Measurements from ENCODE around the gene MMP15. TPM values are rescaled to one million over a fixed set of nuclear protein-coding genes. Genes with fewer than 3 reads are reported as not detected.

MMP15 gene
- total and polyA plus RNA-seq, 11 donors: 22.1 to 84.7 (median 60.8) TPM

GRCh38 chr16:58037365-58038057 is 12.0 kb downstream of the MMP15 start:
- no peak overlapping the region for H3K4me3 ChIP-seq
- H3K27ac ChIP-seq: no peak overlapping the region
- peaks cover 10 to 49% (median 41%) of the 10 kb centered on the region in 12 donors for H3K4me1 ChIP-seq
- WGBS, 4 donors: 78 to 90% (median 82%) methylated on average over 14 to 16 of the region's 16 CpGs
- no peak for TF ChIP-seq CTCF (IDR thresholded peaks at IDR 0.05)
- no peak for TF ChIP-seq POLR2A (IDR thresholded peaks at IDR 0.05)
- no peaks in the 10 kb centered on the region for H3K27me3 ChIP-seq
- ATAC-seq (no peak), DNase-seq (peak in 1 of 5 donors; percentile 54)
- no peaks in the 10 kb centered on the region for H3K9me3 ChIP-seq
- intact Hi-C loops (cut with DNase I): no loop called here
- H3K36me3 ChIP-seq: peaks cover 0 to 54% (median 42%) of the 10 kb centered on the region in 9 donors

- Histone ChIP-seq H3K36me3 (peaks cover 0 to 62% (median 49%) of the 10 kb centered on the region in 9 donors), H3K27me3 (no peaks in the 10 kb centered on the region), H3K4me3 (no peak overlapping the region), H3K9me3 (no peaks in the 10 kb centered on the region), H3K4me1 (peaks cover 10 to 41% (median 33%) of the 10 kb centered on the region in 12 donors), H3K27ac (no peak overlapping the region)
- intact Hi-C loops (cut with DNase I): no loop called here
- TF ChIP-seq POLR2A (IDR thresholded peaks at IDR 0.05): no peak
- TF ChIP-seq CTCF (IDR thresholded peaks at IDR 0.05): no peak
- WGBS, 4 donors: 87 to 92% (median 89%) methylated on average over 20 of the region's 20 CpGs
- ATAC-seq (no peak), DNase-seq (peak in 1 of 5 donors; percentile 51)
Observed at GRCh38 chr16:58038219-58038641, 12.7 kb downstream of the MMP15 start.

- no peaks in the 10 kb centered on the region for H3K9me3 ChIP-seq
- intact Hi-C loops (cut with DNase I): no loop called here
- no peak for TF ChIP-seq POLR2A (IDR thresholded peaks at IDR 0.05)
- no peak for TF ChIP-seq CTCF (IDR thresholded peaks at IDR 0.05)
- no peaks in the 10 kb centered on the region for H3K27me3 ChIP-seq
- H3K4me1 ChIP-seq: peaks cover 0 to 24% (median 17%) of the 10 kb centered on the region in 12 donors
- no peak for ATAC-seq
- no peak overlapping the region for H3K4me3 ChIP-seq
- 86 to 89% (median 87%) methylated on average over 19 to 26 of the region's 26 CpGs for WGBS, 4 donors
- peaks cover 0 to 79% (median 62%) of the 10 kb centered on the region in 9 donors for H3K36me3 ChIP-seq
- peak in 1 of 5 donors; percentile 57 for DNase-seq
- H3K27ac ChIP-seq: no peak overlapping the region
Observed at GRCh38 chr16:58039829-58040495, 14.4 kb downstream of the MMP15 start.

GRCh38 chr16:58040496-58040846 is 14.9 kb downstream of the MMP15 start:
- Histone ChIP-seq H3K27me3 (no peaks in the 10 kb centered on the region), H3K4me1 (peaks cover 0 to 20% (median 12%) of the 10 kb centered on the region in 12 donors), H3K27ac (no peak overlapping the region), H3K4me3 (no peak overlapping the region), H3K36me3 (peaks cover 0 to 83% (median 67%) of the 10 kb centered on the region in 9 donors), H3K9me3 (no peaks in the 10 kb centered on the region)
- ATAC-seq (no peak), DNase-seq (peak in 1 of 5 donors; percentile 56)
- intact Hi-C loops (cut with DNase I): no loop called here
- no peak for TF ChIP-seq POLR2A (IDR thresholded peaks at IDR 0.05)
- TF ChIP-seq CTCF (IDR thresholded peaks at IDR 0.05): no peak
- WGBS, 4 donors: 93 to 96% (median 95%) methylated on average over 11 to 12 of the region's 12 CpGs

Data from heart left ventricle (tissue), 16 donors.